Renal pelvis (tissue), 4 donors: Measurements from ENCODE around the gene RIMS1. TPM values are rescaled to one million over a fixed set of nuclear protein-coding genes. Genes with fewer than 3 reads are reported as not detected.
A peak's percentile ranks its signal among the peaks of the same experiment; 100 is the strongest.
"Not testable (repeated sequence)": the region's sequence is repeated elsewhere in the genome, so short reads cannot be mapped to it uniquely, and the experiment has no call there.

ENCODE experiments used
- DNase-seq: peaks from one replicate; pipeline ENCODE4 v3.0.0-alpha.2; 2013
- polyA plus RNA-seq, 3 donors: library from polyadenylated mRNA; unstranded; fragments of 120-200 nt; gene quantifications; one replicate each; pipeline ENCODE4 v1.2.1, GENCODE V29; 2013; ENCODE audit not compliant: insufficient read length in 3 of 3

The RIMS1 gene
- polyA plus RNA-seq, 3 donors = 2.3 to 2.8 (median 2.4) TPM

DNA sequence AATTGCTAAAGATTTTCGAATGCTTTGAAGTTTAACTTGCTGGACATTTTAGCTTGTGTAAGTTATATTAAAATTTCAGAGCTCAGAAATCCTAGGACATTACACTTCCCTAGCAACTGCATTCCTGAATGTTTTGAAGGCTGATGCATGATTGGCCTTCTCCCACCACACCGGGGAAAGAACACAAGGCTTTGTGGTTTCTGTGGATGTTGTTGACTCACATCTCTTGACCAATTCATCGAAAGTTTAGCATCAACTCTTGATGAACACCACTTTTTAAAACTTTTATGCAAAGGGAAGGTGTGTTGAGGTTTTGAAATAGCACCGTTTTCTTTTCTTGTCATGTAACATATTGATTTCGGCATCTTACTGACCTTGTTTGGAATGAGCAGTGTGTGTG, 81.1 kb downstream of the RIMS1 start:
- DNase-seq = no peak

GRCh38 chr6:71977884-71978283, 91.5 kb downstream of the RIMS1 start:
- peak; percentile 4 for DNase-seq

GRCh38 chr6:71979911-71980310, 93.6 kb downstream of the RIMS1 start:
- DNase-seq = no peak

- DNase-seq = no peak
Measured at GRCh38 chr6:71982389-71982788, 96.0 kb downstream of the RIMS1 start.

DNA sequence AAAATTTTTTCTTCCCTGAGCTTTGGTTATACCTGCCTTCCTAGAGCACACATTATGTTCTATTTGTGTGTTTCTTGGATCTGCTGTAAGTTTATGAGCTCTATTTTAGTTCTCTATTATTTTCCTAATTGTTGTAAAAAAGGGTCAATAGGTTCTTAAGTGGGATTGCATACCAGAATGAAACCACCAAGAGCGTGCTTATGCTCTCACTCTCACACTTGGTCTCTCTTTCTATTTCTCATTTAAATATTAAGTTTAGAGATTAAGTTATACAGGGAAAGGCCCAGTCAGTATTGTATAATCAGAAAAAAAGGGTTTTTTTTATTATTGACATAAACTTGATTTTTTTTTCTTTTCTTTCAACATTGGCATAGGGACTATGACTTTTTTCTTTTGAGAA, 96.8 kb downstream of the RIMS1 start:
- DNase-seq = no peak

DNA sequence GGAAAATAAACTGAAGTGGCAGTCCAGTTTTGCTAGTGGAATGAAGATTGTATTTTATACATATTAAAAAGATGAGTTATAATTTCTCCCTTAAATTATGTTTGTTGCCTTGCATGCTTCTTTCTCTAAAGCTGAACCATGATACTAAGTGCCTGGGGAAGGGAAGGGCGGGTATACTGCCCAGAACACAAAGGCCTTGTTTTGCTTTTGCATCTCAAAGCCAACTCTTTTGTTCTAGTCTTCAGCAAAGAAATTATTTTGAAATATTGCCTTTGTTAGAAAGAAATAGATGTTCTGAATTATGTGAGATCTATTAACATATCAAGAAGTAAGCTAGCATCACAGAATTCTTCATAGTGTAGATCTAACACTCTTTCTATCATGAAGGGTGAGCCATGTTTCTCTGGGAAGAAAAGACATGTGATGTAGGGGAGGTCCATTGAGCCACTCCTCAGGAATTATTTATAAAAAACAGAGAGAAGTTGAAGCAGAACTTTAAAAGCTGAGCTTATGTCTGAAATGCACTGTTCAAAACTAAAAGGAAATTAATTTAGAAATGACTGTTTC, 108.4 kb downstream of the RIMS1 start:
- DNase-seq = no peak

DNA sequence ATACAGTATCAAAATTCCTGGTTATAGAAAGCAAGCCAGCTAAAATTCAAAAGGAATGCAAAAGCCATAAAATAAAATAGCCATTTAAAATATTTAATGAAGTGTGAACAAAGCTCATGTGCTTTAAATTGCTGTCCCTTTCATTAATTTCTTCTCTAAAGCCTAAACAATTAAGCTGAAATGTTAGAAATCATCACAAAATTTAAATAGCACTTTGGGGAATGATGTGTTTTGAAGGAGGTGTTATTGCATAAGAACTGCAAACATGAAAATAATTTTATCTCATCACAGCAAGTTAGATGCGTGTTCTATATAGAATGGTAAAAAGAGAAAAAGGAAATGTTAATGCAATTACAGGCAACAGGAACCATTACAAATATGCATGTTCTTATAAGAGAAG, 111.0 kb downstream of the RIMS1 start:
- no peak for DNase-seq

DNA sequence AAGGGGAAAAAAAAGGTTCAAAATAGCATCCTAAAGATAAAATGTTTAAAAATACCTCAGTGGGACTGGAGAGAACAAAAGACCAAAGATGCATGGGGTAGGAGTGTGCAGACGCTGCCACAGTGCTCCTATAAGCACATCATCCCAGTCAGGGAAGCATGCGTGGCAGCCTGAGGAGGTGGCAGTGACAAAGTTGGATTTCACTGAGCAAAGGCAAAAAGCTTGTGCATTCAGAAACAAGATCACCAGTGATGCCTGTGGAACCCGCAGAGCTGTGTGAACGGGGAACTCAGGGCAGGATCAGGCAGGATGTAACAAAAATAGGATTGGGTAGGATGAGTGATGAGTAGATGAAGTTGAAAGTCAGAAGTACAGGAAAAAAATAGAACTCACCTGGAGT, 116.1 kb downstream of the RIMS1 start:
- no peak for DNase-seq

DNA sequence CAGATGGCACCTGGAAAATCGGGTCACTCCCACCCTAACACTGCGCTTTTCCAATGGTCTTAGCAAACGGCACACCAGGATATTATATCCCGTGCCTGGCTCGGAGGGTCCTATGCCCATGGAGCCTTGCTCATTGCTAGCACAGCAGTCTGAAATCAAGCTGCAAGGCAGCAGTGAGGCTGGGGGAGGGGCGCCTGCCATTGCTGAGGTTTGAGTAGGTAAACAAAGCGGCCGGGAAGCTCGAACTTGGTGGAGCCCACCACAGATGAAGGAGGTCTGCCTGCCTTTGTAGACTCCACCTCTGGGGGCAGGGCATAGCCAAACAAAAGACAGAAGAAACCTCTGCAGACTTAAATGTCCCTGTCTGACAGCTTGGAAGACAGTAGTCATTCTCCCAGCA, 120.2 kb downstream of the RIMS1 start:
- not testable (repeated sequence) for DNase-seq

GRCh38 chr6:72022830-72023229, 136.5 kb downstream of the RIMS1 start:
- DNase-seq = no peak

- DNase-seq = no peak
Measured at GRCh38 chr6:72031471-72031870, 145.1 kb downstream of the RIMS1 start.

DNA sequence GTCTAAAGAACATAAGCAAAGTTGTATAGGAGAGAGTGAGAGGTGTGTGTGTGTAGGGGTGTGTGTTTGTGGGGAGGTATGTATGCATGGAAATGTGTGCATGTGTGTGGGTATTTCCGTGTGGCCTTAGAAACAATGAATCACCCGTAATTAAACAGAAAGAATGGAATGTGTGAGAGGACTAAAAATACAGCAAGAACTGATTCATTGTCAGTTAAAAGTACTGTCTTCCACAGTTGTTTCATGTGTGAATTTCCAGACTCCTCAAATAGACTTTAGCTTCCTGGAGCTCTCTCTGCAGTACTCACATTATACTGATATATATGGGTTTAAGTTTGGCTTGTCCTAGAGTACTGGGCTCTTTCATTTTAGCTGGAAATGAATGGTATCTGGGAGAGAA, 145.7 kb downstream of the RIMS1 start:
- no peak for DNase-seq

DNA sequence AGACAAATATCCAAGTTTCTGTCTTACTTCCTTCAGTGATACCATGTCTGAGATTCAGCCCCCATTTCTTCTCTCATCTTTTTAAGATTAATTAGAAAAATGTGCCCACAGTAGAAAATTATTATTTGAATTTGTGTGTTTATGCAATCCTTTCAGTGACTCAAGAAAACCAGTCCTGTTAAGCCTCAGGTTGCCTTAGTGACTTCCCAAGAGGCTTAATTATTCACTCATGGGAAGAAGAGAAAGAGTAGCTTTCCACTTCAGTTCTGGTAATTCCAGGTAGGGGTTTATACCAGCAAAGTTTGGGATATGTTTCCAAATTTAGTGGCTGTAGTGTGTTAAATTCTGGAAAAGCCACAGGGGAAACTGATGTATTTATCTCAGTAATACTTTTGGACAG, 149.1 kb downstream of the RIMS1 start:
- no peak for DNase-seq

DNA sequence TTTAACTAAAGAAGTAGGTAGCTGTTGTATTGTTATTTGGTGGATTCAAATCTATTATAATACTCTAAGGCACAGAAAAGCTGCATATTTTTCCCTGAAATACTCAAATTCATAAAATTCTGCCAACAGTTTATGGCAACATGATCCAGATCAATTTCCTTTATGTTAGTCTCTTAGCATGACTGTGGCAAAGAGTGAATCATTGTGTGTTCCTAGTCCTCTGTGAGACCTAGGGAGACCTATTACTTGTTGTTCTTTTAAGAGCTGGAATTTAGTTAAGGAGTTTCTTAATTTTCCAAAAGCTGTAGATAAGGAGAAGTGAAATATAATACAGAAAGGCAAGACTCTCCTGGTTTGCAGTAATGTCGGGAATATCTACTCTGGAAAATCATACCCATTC, 149.6 kb downstream of the RIMS1 start:
- no peak for DNase-seq

DNA sequence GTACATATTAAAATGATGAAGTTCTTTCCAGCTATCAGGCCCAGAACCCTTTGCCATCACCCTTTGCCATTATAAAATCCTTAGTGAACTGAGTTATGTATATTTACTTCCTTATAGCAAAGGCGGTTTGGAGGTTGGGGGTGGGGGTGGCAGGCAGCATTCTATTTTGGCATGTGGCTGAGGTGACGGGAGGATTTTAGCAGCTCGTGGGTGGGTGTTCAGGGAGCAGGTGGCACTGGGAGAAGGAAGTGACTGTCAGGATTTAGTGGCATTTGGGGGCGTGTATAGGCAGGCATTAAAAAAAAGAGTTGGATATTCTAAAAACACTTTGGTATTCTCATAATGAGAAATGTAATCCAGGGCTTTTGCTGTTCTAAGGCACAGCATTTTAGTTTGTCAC, 150.7 kb downstream of the RIMS1 start:
- DNase-seq = peak; percentile 9

- no peak for DNase-seq
Measured at GRCh38 chr6:72040111-72040510, 153.8 kb downstream of the RIMS1 start.

DNA sequence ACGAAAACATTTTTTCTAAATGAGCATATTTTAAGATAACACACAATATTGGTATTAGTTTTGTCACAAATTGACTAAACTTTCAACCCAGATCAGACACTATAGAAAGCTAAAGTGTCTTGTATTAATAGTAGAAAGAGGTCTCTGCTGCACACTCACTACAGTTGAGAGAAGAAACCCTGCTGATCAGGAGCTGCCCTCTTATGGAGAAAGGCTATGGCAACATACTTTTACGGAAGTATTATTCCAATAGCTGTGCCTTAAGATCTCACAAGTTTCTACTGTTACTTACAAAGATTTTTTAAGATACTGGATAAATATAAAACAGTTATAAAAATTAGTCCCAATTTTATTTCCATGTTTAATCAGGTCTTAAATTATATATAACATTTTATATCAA, 155.7 kb downstream of the RIMS1 start:
- DNase-seq = no peak

GRCh38 chr6:72048080-72048479, 161.7 kb downstream of the RIMS1 start:
- DNase-seq = no peak

DNA sequence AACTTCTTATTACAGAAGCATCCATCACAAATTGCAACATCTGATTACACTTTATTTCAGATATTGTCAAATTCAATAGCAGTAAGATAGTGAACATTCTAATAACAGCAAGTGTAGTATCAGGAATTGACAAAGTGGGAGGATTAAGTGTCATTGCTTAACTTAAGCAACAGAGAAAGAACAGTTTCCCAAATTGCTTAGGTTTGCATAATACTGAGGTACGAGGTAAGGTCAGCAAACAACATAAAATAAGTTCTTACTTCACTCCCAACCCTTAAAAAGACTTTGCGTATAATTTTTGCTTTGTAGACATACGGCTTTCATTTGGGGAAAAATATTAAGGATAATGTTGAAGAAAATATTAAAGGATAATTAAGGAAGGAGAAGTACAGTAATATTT, 163.0 kb downstream of the RIMS1 start:
- DNase-seq = no peak

- no peak for DNase-seq
Measured at GRCh38 chr6:72061286-72061685, 174.9 kb downstream of the RIMS1 start.

- DNase-seq = no peak
Measured at GRCh38 chr6:72064399-72064975, 178.1 kb downstream of the RIMS1 start.

DNA sequence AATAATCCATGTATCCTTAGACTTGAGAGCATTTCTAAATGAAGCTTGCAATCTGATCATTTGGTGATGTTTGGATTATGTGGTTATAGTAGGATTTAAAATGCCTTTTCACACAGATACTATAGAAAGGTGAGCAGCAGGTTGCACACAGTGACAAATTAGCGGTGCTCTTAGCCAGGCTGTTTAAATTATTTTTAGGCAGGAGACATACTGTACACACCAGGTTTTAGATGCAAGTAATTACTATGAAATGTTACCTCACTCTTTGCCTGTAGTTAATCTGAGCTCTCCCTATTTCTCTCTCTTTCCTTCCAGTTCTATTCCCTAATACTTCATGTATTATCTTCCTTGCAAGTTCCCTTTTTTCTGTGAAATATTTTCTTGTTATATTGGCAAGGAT, 191.7 kb downstream of the RIMS1 start:
- DNase-seq = no peak

- peak; percentile 1 for DNase-seq
Measured at GRCh38 chr6:72080260-72080941, 194.1 kb downstream of the RIMS1 start.

- DNase-seq = no peak
Measured at GRCh38 chr6:72081871-72082270, 195.5 kb downstream of the RIMS1 start.
